HEK293T (cell line): ENCODE measurements around the gene AP4B1.

Experiments
- ARNT ChIP-seq: fragments of 450-650 bp; IDR thresholded peaks from 2 replicates; pipeline ENCODE4 v1.6.1; 2017; ENCODE audit warnings: mild to moderate bottlenecking
- BHLHE40 ChIP-seq: fragments of 450-650 bp; IDR thresholded peaks from 2 replicates; pipeline ENCODE4 v1.6.1; 2016; ENCODE audit warnings: mild to moderate bottlenecking, moderate library complexity, borderline replicate concordance
- ELF4 ChIP-seq: fragments of 450-650 bp; IDR thresholded peaks from 2 replicates; pipeline ENCODE4 v1.6.1; 2017; ENCODE audit warnings: antibody characterized with exemption
- FOXA1 ChIP-seq: fragments of 450-650 bp; IDR thresholded peaks from 2 replicates; pipeline ENCODE4 v1.6.1; 2016; ENCODE audit warnings: mild to moderate bottlenecking
- FOXK2 ChIP-seq: fragments of 450-650 bp; IDR thresholded peaks from 2 replicates; pipeline ENCODE4 v1.6.1; 2016; ENCODE audit warnings: mild to moderate bottlenecking
- FOXM1 ChIP-seq: fragments of 450-650 bp; IDR thresholded peaks from 2 replicates; pipeline ENCODE4 v1.6.1; 2017; ENCODE audit warnings: mild to moderate bottlenecking, borderline replicate concordance
- HDGF ChIP-seq: fragments of 450-650 bp; IDR thresholded peaks from 2 replicates; pipeline ENCODE4 v1.6.1; 2017; ENCODE audit warnings: antibody characterized with exemption, borderline replicate concordance
- L3MBTL2 ChIP-seq: fragments of 450-650 bp; conservative IDR thresholded peaks from 2 replicates; pipeline ENCODE4 v1.6.1; 2016; ENCODE audit warnings: mild to moderate bottlenecking
- NFRKB ChIP-seq: fragments of 450-650 bp; IDR thresholded peaks from 2 replicates; pipeline ENCODE4 v1.6.1; 2016; ENCODE audit warnings: mild to moderate bottlenecking, moderate library complexity
- PKNOX1 ChIP-seq: fragments of 450-650 bp; IDR thresholded peaks from 2 replicates; pipeline ENCODE4 v1.6.1; 2016
- SP1 ChIP-seq: fragments of 450-650 bp; IDR thresholded peaks from 2 replicates; pipeline ENCODE4 v1.6.1; 2017
- SUZ12 ChIP-seq: fragments of 450-650 bp; IDR thresholded peaks from 2 replicates; pipeline ENCODE4 v1.6.1; 2016; ENCODE audit warnings: mild to moderate bottlenecking
- TARDBP ChIP-seq: fragments of 450-650 bp; IDR thresholded peaks from 2 replicates; pipeline ENCODE4 v1.6.1; 2016
- ZNF384 ChIP-seq: fragments of 450-650 bp; IDR thresholded peaks from 2 replicates; pipeline ENCODE4 v1.6.1; 2016

GRCh38 chr1:113861641-113862040, 43.0 kb downstream of the AP4B1 start:
- no peak for TF ChIP-seq BHLHE40
- no peak for TF ChIP-seq SP1
- no peak for TF ChIP-seq HDGF
- TF ChIP-seq ZNF384 = no peak
- TF ChIP-seq ARNT = no peak
- no peak for TF ChIP-seq TARDBP
- no peak for TF ChIP-seq PKNOX1
- no peak for TF ChIP-seq FOXK2
- no peak for TF ChIP-seq L3MBTL2
- TF ChIP-seq ELF4 = no peak
- no peak for TF ChIP-seq FOXA1
- no peak for TF ChIP-seq FOXM1
- no peak for TF ChIP-seq SUZ12
- no peak for TF ChIP-seq NFRKB
